Measurements from ENCODE around the gene GH1. TPM values are rescaled to one million over a fixed set of nuclear protein-coding genes. Genes with fewer than 3 reads are reported as not detected.
"Not testable (repeated sequence)": the region's sequence is repeated elsewhere in the genome, so short reads cannot be mapped to it uniquely, and the experiment has no call there.

The GH1 gene
- total RNA-seq, 1 experiment from 2014 or later: not detected

- not testable (repeated sequence) for DNase-seq (ENCODE audit: low read depth)
Observed at GRCh38 chr17:63896524-63897354, 21.9 kb downstream of the GH1 start, which contains the start of gene CSH1. TSS of gene CSH1 (minus strand) at chr17:63896574. CDS start at chr17:63896511, 63 bp downstream.

DNA sequence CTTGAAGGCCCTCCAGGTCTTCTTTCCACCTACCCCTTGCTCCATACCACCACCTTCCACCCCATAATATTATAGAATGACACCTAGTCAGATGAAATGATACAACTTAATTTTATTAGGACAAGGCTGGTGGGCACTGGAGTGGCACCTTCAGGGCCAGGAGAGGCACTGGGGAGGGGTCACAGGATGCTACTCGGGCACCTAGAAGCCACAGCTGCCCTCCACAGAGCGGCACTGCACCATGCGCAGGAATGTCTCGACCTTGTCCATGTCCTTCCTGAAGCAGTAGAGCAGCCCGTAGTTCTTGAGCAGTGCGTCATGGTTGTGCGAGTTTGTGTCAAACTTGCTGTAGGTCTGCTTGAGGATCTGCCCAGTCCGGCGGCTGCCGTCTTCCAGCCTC is 23.8 kb downstream of the GH1 start:
- not testable (repeated sequence) for DNase-seq (ENCODE audit: low read depth)

GRCh38 chr17:63894021-63894420 is 24.6 kb downstream of the GH1 start:
- not testable (repeated sequence) for DNase-seq (ENCODE audit: low read depth)

DNA sequence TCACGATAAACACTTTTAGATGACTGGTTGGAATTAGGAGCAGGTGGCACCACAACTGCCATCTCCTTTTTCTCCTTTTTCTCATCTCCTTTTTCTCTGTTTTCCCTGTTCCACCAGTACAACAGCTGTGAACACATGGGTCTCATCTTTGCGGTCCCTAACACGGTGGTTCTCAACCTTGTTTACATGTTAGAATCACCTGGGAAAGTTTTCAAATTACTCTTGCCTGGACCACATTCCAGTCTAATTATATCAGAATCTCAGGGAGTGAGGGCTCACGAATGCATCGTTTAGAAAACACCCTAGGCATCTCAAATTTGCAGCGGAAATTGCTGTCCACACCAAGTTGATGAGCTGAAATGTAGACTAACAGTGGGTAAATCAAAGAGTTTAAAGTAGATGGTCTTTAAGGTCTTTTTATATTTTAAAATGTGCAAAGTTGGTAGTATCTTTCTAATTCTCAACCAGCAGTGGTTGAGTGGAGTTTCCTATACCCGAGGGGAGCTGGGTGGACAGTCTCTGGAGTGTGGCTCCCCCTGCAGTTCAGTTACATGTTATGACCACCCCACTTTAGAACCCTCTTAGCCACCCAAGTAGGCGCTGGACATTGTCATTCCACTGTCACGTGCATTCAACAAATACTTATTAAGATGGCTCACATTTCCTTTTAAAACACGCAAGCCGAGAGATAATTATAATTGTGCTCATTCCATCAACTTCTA is 26.2 kb downstream of the GH1 start:
- DNase-seq (ENCODE audit: low read depth): peak; percentile 17

DNA sequence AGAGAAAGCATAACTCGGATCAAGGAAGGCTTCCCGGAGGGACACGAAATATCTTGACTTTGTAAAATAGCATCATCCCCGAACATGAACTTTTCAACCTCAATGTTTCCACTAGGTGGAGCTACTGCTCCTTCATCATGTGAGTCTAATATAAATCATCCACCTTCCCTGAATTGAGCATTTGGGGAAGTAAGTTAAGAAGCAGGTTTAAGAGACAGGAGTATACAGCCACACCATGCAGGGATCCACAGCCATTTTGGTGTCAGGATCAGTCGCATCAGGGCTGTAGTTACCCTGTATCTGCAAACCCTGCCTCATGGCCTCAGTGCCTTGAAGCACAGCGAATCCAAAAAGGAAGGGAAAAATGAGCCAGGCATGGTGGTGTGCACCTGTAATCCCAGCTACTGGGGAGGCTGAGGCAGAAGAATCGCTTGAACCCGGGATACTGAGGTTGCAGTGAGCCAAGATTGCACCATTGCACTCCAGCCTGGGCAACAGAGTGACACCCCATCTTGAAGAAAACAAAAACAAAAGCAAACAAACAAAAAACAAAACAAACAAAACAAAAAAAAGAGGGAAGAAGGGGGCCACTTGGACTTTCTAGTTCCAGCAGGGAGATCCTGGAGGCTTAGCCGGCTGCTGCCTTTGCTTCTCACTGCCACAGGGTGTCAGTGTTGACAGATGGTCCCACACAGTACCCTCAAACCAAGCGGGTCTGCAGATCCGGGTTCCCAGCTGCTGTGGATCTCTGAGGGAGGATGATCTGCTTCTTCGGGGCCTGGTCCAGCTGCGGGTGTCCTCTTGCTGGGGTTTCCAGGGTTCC is 29.4 kb downstream of the GH1 start:
- peak; percentile 33 for DNase-seq (ENCODE audit: low read depth)

GRCh38 chr17:63885119-63885518 is 33.5 kb downstream of the GH1 start:
- not testable (repeated sequence) for DNase-seq (ENCODE audit: low read depth)

GRCh38 chr17:63882626-63883126 is 36.0 kb downstream of the GH1 start:
- not testable (repeated sequence) for DNase-seq (ENCODE audit: low read depth)

DNA sequence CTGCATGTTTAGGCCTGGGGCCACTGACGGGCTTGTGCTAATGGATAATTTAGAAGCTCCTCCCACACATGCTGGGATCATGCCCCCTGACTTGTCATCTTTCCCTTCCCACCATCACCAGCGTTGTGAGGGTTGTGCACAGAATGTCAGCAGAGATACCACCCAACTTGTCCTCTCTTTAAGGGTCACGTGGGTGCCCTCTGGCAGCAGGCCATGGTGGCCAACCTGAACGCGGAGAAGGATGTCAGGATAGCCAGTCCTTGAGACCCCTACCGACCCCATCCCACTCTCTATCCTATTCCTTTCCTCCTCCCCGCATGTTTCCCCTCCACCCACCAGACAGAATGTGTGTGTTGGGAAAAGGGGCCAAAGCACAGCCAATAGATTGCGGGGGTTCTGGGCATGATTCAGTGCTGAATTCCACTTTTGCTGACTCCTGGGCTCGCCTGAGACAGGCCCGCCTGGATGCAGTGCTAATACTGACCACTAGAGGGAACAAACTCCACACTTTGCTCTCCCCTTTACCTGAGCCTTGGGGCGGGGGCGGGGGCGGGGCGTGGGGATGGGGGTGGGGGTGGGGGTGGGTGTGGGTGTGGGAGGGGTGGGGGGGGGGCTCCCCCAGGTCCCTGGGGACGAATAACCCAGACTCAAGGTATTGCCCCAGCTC is 36.6 kb downstream of the GH1 start, which contains the start of gene GH2:
Gene GH2, minus strand, starts transcription at position 10 of the 667 bp plus-strand sequence. CDS start 143 bp downstream, outside the sequence.
- DNase-seq (ENCODE audit: low read depth): peak; percentile 19

- not testable (repeated sequence) for DNase-seq (ENCODE audit: low read depth)
Observed at GRCh38 chr17:63881337-63881736, 37.3 kb downstream of the GH1 start.

- no peak for DNase-seq (ENCODE audit: low read depth)
Observed at GRCh38 chr17:63880706-63881105, 37.9 kb downstream of the GH1 start.

DNA sequence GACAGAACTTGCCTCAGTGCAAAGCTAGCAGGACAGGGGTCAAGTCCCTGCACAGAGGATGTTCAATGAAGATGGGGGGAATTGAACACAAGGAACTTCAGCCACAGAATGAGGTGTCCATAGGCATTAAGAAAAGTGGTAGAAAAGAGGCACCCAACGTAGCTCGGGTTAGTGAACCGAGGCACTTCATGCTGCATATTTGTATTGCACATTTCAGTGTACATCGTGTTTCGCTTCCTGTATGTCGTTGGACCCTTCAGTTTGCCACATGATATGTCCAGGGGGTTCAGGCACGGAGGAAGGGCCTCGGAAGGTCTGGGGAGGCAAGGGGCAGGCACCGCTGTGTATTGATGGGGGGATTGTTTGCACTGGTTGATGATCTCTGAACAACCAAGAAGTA is 40.2 kb downstream of the GH1 start:
- not testable (repeated sequence) for DNase-seq (ENCODE audit: low read depth)

DNA sequence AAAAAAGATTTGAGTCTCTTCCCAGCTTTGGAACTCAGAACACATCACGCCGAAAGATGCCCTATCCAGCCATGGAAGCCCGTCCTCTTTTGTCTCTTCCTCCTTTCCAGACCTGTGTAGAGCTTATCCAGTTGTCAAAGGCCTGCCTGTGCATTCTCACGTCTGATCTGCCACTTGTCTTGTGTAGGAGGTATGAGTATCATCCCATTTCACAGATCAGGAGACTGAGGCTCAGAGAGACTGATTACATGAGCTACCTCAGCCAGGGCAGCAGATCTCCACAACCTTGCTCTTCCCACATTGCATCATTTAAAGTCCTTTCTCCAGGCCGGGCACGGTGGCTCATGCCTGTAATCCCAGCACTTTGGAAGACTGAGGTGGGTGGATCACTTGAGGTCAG is 43.9 kb downstream of the GH1 start:
- DNase-seq (ENCODE audit: low read depth): not testable (repeated sequence)

DNA sequence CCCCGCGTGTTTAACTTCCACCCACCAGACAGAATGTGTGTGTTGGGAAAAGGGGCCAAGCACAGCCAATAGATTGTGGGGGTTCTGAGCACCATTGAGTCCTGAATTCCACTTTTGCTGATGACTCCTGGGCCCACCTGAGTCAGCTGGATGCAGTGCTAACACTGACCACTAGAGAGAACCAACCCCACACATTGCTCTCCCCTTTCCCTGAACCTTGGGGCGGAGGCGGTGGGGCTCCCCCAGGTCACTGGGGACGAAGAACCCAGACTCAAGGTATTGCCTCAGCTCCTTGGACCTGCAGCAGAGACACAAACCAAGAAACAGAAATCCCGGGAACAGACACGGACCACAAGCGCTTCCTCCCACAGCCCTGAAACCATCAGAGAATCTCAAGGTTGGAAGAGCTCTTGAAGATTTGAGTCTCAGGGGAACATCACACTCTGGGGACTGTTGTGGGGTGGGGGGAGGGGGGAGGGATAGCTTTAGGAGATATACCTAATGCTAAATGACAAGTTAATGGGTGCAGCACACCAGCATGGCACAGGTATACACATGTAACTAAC is 44.5 kb downstream of the GH1 start:
- not testable (repeated sequence) for DNase-seq (ENCODE audit: low read depth)

GRCh38 chr17:63873577-63873976 is 45.1 kb downstream of the GH1 start, which contains the start of gene CSH2:
TSS of gene CSH2 (minus strand) at chr17:63873677. CDS start at chr17:63873614, 63 bp downstream.
- not testable (repeated sequence) for DNase-seq (ENCODE audit: low read depth)

- not testable (repeated sequence) for DNase-seq (ENCODE audit: low read depth)
Observed at GRCh38 chr17:63871646-63872365, 46.8 kb downstream of the GH1 start.

DNA sequence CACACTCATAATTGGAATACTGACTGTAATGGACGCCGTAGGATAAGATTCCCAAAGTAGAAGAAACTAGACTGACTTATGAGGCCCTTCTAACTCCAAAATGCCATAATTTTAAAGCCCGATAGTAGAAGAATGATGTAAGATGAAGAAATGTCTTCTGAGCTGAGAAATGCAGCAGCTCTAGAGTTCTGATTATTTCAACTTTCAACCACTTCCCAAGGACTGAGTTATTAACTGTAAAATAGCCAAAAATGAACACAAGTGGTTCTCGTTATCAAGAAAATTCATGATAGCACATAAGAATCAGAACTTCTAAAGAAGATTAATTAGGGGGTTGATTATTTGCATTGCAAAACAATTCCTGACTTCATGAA is 48.4 kb downstream of the GH1 start:
- DNase-seq (ENCODE audit: low read depth): not testable (repeated sequence)

DNA sequence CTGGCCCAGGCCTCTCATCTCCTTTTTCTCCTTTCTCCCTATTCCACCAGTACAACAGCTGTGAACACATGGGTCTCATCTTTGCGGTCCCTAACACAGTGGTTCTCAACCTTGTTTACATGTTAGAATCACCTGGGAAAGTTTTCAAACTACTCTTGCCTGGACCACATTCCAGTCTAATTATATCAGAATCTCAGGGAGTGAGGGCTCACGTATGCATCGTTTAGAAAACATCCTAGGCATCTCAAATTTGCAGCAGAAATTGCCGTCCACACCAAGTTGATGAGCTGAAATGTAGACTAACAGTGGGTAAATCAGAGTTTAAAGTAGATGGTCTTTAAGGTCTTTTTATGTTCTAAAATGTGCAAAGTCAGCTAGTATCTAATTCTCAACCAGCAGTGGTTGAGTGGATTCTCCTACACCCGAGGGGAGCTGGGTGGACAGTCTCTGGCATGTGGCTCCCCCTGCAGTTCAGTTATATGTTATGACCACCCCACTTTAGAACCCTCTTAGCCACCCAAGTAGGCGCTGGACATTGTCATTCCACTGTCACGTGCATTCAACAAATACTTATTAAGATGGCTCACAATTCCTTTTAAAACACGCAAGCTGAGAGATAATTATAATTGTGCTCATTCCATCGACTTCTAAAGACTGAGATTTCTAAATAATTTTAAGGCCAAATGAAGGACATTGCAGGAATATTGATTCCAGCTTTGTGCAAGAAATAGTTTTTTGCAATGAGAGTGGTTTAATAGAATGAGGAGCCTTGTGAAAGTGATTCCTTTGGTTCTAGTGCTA is 48.9 kb downstream of the GH1 start:
- DNase-seq (ENCODE audit: low read depth): not testable (repeated sequence)

All from RPMI7951 (cell line).